Islet precursor cell (in vitro differentiated cells): ENCODE measurements around the gene PDE4D.

Source experiments
- DNase-seq: peaks from one replicate; pipeline ENCODE4 v3.0.0-alpha.2; 2018

The PDE4D gene

GRCh38 chr5:59157068-59157467 is 736.5 kb downstream of the PDE4D start:
- DNase-seq: no peak

GRCh38 chr5:59152701-59153245 is 740.8 kb downstream of the PDE4D start:
- DNase-seq: no peak

GRCh38 chr5:59151162-59151889 is 742.2 kb downstream of the PDE4D start:
- no peak for DNase-seq

GRCh38 chr5:59149827-59150226 is 743.7 kb downstream of the PDE4D start:
- no peak for DNase-seq

GRCh38 chr5:59149271-59149670 is 744.3 kb downstream of the PDE4D start:
- no peak for DNase-seq

GRCh38 chr5:59146729-59147128 is 746.8 kb downstream of the PDE4D start:
- DNase-seq: no peak

- DNase-seq: no peak
Measured at GRCh38 chr5:59143926-59144333, 749.6 kb downstream of the PDE4D start.

GRCh38 chr5:59142927-59143326 is 750.6 kb downstream of the PDE4D start:
- no peak for DNase-seq

- no peak for DNase-seq
Measured at GRCh38 chr5:59142138-59142537, 751.4 kb downstream of the PDE4D start.

- no peak for DNase-seq
Measured at GRCh38 chr5:59140133-59140532, 753.4 kb downstream of the PDE4D start.

GRCh38 chr5:59139695-59140094 is 753.8 kb downstream of the PDE4D start:
- no peak for DNase-seq

- no peak for DNase-seq
Measured at GRCh38 chr5:59138509-59138908, 755.0 kb downstream of the PDE4D start.

GRCh38 chr5:59137846-59138245 is 755.7 kb downstream of the PDE4D start:
- DNase-seq: no peak

- DNase-seq: no peak
Measured at GRCh38 chr5:59136549-59136948, 757.0 kb downstream of the PDE4D start.

GRCh38 chr5:59134471-59135163 is 758.9 kb downstream of the PDE4D start:
- DNase-seq: no peak

GRCh38 chr5:59133764-59134261 is 759.7 kb downstream of the PDE4D start:
- DNase-seq: peak; percentile 56

- no peak for DNase-seq
Measured at GRCh38 chr5:59132131-59132530, 761.4 kb downstream of the PDE4D start.

- no peak for DNase-seq
Measured at GRCh38 chr5:59130431-59130830, 763.1 kb downstream of the PDE4D start.

- DNase-seq: no peak
Measured at GRCh38 chr5:59128646-59129290, 764.8 kb downstream of the PDE4D start.

GRCh38 chr5:59126708-59127573 is 766.6 kb downstream of the PDE4D start:
- peak; percentile 79 for DNase-seq

- DNase-seq: no peak
Measured at GRCh38 chr5:59126016-59126707, 767.4 kb downstream of the PDE4D start.
